Right ventricle myocardium inferior (tissue), 1 donor: ENCODE data around the gene PSAT1. TPM values are rescaled to one million over a fixed set of nuclear protein-coding genes. Genes with fewer than 3 reads are reported as not detected.
A peak's percentile ranks its signal among the peaks of the same experiment; 100 is the strongest.
"Not testable (repeated sequence)": the region's sequence is repeated elsewhere in the genome, so short reads cannot be mapped to it uniquely, and the experiment has no call there.

Experiments
- ATAC-seq: fragments of 200-7000 bp; cut with Tn5 transposase; one replicate; pipeline ENCODE4 v1.9.1; 2020; ENCODE audit warnings: mild to moderate bottlenecking, moderate library complexity
- DNase-seq: peaks from one replicate; pipeline ENCODE4 v3.0.0; 2021; ENCODE audit errors: missing footprints
- intact Hi-C: fragments of 100-400 bp; cut with DNase I; formaldehyde crosslinking; loops from one replicate; pipeline ENCODE4 v1.11.0; 2022
- long read RNA-seq: library from polyadenylated mRNA; unstranded; transcript quantifications from one replicate; pipeline ENCODE4 v2.0.0, GENCODE V29; 2021
- total RNA-seq: library from RNA; stranded (reverse); fragmentation: NEBNext Ultra II Directional; extraction: Animal tissue kit (Norgen Biotek cat#: 25700); gene quantifications from one replicate; pipeline ENCODE4 v1.2.1, GENCODE V29; 2021
- donor health status: DM: no; HTN: yes; CAD: no; lungs with severe emphysema.

Gene PSAT1
- total RNA-seq: 1.4 TPM
- long read RNA-seq, partial matches to known transcripts: 0 of 1 reads
- long read RNA-seq, other reads (novel, unspliced or antisense): 0 of 1 reads

DNA sequence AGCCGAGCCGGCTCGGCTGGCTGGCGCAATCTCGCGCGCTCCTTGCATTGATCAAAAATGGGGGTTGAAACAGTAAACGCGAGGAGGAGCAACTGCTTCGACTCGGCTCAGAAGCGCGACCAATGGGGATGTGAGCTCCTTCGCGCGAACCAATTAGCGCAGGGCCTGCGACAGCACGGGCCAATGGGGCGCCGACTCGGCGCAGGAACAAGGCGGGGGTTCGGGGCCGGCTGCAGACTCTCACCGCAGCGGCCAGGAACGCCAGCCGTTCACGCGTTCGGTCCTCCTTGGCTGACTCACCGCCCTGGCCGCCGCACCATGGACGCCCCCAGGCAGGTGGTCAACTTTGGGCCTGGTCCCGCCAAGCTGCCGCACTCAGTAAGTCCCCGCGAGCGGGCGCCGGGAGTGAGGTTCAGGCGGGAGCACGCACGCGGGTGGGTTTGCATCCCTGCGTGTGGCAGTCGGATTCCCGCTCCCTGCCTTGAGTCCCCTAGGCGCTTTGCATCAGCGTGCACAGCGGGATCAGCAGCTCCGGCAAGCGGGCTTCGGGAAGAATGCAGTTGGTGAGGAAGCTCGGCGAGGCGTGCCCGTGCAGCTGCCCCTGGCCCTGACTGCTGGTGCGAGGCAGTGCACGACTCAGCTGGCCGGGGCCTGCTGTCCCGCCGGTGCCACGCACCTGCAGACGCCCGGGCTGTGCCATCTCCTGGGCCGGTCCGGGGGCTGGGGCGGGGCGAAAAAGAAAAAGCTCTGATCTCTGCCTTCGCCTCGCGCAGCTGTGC lies at the start of gene PSAT1:
Gene PSAT1, plus strand, starts transcription at position 233 of the 779 bp plus-strand sequence. Its CDS starts 86 bp downstream, at position 319.
- DNase-seq (peak; percentile 90), ATAC-seq (peak; percentile 97)
- intact Hi-C loops: no loop called here

DNA sequence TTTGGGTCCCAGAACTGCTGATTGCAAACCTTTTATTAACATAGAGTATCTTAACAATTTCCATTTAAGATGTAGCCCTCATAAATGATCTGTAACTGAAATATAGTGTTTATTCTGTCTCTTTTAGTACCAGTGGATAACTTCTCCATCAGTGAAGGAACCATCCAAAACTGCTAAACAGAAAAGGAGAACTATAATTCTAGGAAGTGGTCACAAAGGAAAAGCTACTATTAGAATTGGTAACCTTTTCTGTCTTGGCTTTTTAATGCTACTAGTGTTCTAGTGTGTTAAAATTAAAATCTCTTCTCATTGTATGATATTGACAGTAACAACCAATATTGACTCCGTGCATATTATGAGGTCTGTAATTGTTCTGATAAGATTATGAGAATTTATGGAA lies 48.3 kb upstream of the PSAT1 start:
- intact Hi-C loops: no loop called here
- ATAC-seq (no peak), DNase-seq (no peak)

DNA sequence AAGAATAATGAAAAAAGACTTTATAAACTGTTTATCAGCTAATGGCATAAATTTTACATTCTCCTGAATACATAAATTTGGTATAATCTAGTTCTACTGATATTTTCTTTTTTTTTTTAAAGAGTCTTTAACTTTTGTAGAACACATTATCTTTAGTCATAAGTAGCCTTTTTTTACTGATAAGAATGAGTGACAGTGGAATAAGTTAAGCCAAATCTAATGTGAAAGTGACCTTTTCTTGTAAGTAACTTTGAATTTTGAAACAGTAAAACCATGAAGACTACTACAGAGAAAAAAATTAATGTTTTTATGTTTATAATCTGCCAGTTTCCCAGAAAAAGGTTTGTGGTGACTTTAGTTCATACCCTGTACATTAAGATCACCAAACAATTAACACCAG lies 47.4 kb upstream of the PSAT1 start:
- DNase-seq: no peak
- intact Hi-C loops: no loop called here
- ATAC-seq: no peak

DNA sequence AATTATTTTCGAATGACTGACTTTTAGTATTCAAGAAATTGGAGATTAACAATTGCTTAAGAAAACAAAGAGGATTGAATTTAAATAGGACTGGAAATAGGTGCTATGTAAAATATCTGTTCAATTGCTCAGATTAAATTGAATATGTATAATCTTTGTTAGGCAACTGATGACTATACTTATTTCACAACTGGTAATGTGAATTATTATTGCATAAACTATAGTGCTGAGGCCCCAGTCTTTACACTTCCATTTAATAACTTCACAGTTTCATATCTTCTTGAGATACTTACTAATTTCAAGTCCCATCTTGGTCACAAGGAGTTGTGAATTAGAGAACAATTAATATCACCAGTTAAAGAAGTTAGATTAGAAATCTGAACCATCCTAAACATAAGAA lies 44.3 kb upstream of the PSAT1 start:
- no peak for ATAC-seq
- intact Hi-C loops: no loop called here
- no peak for DNase-seq

DNA sequence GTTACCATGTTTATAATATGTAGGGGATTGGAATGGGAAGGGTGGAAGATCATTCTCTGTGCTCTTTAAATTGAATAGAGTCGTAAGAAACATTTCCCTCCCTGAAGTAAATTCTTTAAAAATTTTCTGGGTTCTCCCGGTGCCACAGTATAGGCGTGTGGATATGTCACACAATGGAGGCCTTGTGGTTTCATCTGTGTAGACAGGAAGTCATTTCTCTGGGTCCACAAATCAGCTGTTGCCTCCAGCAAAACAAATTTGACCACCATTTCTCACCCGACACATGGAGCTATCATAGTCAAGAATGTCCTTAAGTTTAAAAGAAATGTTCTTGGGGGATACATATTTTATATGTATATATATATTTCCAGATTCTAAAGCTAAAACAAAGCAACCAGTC lies 43.6 kb upstream of the PSAT1 start:
- ATAC-seq: no peak
- intact Hi-C loops: no loop called here

DNA sequence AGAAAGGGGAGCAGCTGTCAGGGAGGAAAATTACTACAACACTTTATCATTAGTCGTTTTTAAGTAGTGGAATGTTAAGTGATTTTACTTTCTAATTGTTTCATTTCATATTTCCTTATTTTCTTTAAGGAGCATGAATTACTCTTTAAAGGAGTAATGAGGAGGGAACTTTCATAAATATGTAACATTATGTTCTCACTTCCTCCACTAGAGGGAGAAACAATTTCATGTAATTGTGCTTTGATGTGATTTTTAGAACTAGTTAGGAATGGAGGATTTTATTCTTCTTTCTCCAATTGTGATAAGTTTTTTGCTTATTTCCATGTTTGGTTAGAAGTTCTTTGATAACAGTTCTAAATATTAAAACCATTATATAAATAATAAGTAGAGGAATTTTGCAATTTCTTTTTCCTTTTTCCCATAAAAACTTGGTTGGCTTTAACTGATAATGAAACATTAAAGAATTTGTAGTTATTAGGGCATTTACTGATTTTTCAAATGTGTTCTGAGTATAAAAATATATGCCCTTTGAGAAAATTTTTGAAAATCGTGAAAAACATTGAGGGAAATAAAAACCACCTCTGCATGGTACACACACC lies 35.4 kb upstream of the PSAT1 start:
- ATAC-seq: no peak
- intact Hi-C loops: loop anchor here (2.0 kb wide), 1 partner anchor 107 kb away; no protein-coding TSS in a partner anchor
- no peak for DNase-seq

More for the DNA sequence above, 43.6 kb upstream of the PSAT1 start:
- no peak for DNase-seq

DNA sequence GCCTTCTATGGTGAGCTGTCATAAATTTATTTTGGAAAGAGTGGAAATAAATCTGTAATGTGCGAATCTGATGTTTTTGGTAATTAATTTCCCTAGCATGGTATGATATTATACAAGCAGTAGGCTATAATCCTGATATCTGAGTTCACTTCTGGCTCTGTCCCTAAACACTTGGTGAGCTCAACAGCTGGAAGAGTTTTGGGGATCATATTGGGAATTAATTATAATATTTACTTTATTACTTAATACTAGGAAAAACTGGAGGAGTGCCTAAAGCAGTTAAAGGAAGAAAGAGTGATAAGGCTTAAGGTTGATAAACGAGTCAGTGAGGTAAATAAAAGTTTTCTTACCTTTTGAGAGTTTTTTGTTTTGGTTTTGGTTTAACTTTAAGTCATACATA lies 34.3 kb upstream of the PSAT1 start:
- ATAC-seq (no peak), DNase-seq (no peak)
- intact Hi-C loops: no loop called here

DNA sequence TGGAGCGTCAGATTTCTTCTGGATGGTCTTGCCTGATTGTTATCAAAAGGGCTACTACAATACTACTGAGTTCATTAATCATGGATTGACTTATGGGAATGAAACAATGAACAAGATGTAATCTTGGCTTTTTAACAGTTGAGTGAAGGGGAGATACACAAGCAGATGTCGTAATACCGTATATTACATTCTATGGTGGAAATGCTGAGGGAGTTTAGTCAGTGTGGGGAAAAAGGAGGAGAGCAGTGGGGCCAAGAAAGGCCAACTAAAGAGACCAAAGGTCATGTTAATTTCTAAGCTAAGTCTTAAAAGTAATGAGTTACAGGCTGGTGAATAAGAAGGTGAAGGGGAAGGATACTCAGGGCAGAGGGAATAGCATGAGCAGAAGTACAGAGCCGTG lies 29.0 kb upstream of the PSAT1 start:
- DNase-seq (no peak), ATAC-seq (no peak)
- intact Hi-C loops: no loop called here

DNA sequence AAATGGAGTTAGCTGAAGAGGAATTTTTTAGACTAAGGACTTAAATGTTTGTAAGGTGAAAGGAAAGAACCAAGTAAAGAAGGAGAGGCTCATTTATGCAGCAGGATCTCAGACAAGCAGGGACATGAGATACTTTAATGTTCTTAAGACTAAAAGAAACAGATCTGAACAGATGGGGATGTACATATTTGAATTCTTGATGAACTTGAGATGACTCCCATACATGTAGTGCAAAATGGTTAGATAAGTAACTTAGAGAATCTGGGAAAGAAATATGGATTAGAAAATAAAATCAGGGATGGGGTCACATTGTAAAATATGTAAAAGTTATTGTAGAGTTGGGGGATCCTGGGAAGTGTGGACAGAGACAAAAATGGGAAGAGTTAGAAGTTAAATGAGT lies 27.1 kb upstream of the PSAT1 start:
- intact Hi-C loops: no loop called here
- no peak for ATAC-seq
- DNase-seq: no peak

DNA sequence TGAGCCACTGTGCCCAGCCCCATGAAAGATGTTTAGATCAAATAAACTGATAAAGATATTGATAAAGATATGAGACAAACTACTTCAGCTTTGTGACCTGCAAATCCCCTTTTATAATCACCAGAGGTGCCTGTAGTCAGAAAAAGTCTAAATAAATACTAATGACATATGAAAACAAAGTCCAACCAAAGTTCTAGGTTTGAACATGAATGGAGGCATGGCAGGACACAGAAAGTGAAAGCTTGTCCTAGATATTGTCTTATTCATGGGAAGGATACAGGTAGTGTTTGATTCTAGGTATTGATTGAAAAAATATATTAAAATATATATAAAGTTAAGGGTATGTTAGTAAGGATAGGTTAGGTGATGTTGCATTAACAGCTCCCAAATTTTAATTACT lies 24.6 kb upstream of the PSAT1 start:
- ATAC-seq: no peak
- intact Hi-C loops: no loop called here
- no peak for DNase-seq

DNA sequence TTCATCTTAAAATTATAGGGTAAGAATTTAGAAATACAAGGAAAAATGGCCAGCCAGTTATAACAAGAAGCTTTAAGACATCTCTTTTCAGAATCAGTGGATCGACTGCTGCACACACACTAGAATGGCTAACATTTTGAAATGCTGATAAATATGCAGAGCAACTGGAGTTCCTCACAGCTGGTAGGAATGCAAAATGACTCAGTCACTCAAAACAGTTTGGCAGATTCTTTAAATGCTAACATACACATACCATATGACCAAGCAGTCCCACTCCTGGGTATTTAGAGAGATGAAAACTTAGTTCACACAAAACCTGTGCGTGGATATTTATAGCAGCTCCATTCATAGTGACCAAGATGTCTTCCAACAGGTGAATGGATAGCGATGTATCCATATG lies 23.2 kb upstream of the PSAT1 start:
- intact Hi-C loops: no loop called here
- ATAC-seq: no peak
- no peak for DNase-seq

DNA sequence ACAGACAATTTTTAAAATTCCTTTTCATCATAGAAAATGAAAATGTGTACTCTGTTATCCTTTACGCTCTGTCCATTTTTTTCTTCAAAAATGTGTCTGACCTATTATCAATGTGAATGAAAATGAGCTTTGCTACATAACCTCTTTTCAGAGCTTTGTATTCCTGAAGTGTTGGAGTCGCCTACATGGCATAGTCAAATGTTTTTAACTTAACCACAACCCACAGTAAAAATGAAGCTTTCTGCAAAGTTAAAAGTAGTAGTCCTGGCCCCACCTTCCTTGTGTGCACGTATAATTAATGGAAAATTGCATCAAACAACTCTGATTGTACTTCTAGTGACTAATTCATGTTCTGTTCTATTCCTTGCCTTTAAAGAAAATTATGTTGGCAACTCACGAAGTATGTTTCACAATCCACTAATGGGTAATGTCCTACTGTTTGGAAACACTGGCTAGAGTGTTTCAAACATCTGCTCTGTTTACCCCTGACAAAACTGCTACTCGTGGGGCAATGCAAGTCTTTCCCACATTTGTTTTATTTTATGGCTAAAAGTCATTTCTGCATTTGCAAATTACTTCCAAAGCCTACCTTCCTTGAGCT lies 18.6 kb upstream of the PSAT1 start:
- intact Hi-C loops: no loop called here
- peak; percentile 76 for ATAC-seq
- DNase-seq: no peak

DNA sequence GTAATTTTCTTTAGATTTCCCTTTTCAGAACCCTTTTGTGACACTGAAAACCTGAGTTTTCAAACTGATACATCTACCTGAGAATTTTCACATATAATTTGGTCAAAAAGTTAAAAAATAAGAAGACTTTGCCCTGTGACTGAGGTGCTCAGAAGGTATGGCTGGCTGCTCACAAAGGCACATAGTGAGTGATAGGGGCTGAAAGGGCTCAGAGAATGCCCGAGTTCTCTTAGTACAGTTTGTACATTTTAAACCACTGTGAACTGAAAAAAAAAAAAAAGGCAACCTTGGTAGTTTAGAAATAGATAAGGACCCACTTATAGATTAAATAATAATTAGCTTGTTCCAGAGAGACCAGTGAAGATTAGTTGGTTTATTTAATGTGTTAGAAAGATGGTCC lies 18.1 kb upstream of the PSAT1 start:
- ATAC-seq (no peak), DNase-seq (no peak)
- intact Hi-C loops: no loop called here

DNA sequence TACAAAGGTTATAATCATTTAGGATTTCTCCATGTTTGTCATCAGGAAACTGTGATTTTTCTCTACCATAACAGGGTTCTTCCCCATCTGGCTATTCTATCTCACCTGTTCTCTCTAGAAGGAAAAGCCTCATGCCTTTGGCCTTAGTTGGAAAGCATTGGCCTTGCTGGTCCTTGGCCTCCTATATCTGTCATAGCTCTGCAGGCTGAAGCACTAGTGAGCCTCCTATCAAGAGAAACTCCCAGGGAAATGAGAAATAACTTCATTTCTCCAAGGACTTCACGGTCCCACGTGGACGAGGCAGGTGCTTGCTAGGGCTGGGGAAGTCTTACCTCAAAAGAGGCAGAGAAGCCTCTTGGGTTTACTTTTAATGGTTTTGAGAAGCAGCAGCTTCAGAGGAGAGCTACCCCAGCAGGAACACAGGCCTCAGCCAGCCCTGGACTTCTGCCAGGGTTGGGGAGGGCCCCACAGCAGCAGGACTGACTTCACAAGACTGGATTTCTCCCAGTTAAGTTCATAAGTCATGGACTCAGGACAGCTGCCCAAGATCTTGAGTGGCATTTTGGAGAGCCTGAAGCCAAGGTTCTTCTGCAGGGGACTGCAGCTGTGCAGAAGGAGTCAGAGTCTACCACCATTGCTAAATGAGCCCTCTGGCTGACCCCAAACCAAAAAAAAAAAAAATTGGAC lies 15.8 kb upstream of the PSAT1 start:
- DNase-seq (peak; percentile 86), ATAC-seq (peak; percentile 96)
- intact Hi-C loops: no loop called here

DNA sequence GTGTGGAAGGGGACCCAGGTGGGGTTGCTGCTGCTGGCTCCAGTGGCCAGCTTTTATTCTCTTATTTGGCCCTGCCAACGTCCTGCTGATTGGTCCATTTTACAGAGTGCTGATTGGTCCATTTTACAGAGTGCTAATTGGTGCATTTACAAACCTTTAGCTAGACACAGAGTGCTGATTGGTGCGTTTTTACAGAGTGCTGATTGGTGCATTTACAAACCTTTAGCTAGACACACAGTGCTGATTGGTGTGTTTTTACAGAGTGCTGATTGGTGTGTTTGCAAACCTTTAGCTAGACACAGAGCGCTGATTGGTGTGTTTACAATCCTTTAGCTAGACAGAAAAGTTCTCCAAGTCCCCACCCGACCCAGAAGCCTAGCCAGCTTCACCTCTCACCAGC lies 12.7 kb upstream of the PSAT1 start:
- DNase-seq, ATAC-seq, intact Hi-C loops: not testable (repeated sequence)

DNA sequence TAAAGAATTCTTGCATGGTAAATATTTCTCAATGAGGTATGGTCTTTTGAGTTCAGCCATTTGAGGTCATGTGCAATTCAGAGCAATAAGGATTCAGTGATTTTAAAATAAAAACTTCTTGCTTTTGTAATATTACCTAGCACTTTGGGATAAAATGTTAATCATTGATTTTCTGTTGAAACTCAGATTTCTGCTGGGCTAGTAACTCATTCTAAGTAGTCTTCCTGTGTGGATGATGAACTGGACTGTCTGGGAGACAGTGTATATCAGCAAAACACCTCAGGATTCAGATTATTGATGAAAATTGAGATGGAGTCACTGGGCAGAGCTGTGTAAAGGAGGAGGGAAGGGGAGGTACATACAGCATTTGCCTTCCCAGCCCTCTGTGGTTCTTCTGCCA lies 10.8 kb upstream of the PSAT1 start:
- intact Hi-C loops: no loop called here

DNA sequence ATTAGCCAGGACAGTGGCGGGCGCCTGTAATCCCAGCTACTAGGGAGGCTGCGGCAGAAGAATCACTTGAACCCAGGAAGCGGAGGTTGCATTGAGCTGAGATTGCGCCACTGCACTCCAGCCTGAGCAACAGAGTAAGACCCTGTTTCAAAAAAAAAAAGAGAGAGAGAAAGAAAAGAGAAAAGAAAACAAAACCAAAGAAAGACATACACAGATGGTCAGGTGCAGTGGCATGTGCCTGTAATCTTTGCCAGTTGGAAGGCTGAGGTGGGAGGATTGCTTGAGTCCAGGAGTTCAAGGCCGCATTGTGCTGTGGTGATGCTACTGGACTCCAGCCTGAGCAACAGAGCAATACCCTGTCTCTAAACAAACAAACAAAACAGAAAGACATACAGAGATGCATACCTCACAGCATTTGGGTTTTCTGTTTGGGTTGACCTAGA lies 10.0 kb upstream of the PSAT1 start:
- no peak for DNase-seq
- intact Hi-C loops: no loop called here
- ATAC-seq: no peak

More for the DNA sequence above, 10.8 kb upstream of the PSAT1 start:
- no peak for DNase-seq
- ATAC-seq: no peak

DNA sequence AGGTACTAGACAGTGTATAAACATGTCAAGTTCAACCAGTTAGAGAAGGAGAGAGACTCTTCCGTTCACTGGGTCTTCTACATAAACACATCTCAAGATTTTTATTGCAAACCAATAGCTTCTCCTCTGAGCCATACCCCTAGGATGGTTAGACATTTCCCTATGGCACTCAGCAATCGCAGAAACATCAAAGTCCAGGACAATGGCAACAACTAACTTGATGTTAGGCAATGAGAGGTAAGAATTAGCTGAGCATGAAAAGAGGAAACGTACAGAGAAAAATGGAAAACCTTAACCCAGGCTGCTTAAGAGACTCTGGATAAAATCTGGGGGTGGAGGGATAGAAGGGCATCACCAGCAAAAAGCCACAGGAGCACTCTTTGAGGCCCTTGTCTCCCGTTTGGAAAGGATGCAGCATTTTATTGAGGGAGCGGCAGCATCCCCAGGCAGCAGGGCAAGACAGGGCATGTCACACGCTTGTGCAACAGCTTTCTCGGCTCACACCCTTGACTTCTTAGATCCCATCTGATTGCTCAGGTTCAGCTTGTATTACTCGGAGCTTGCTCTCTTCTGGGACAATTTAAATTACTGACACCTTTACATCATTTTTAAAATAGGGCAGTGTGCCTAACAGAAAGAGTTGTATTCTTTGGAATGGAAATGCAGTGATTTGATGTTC lies 8.6 kb upstream of the PSAT1 start:
- intact Hi-C loops: no loop called here
- DNase-seq (no peak), ATAC-seq (no peak)

DNA sequence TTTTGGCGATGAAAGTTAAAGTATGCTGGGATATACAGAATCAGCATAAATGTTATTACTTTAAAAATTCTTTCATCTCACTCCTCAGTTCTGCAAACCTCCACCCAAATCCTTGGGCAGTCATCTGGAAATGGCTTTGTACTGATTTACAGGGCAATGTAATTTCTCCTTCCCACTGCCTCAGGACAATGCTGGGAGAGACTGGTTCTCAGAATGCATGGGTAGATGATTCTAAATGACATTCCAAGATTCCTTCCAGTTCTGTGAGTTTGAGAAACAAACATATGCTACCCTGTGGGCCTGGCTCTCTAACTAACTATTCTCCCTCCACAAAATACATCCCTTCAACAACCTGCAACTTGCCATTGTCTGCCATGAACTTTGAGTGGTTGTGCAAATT lies 7.5 kb upstream of the PSAT1 start:
- intact Hi-C loops: no loop called here
- ATAC-seq (no peak), DNase-seq (no peak)
